K562 (cell line): ENCODE results near the gene MDC1. TPM values are rescaled to one million over a fixed set of nuclear protein-coding genes. Genes with fewer than 3 reads are reported as not detected.

Experiments
- AFF4 ChIP-seq: sonication (generic); formaldehyde crosslinking; IDR thresholded peaks from 2 replicates; pipeline ENCODE4 v1.8.0; 2023; ENCODE audit warnings: mild to moderate bottlenecking, missing genetic modification reagents
- CBX3 ChIP-seq, 2 experiments: IDR thresholded peaks; 1 replicate in 1 of 2; 2 replicates in 1 of 2; pipeline ENCODE4 v1.6.1; 2012; ENCODE audit warnings: inconsistent platforms in 2 of 2, low read length in 2 of 2, borderline replicate concordance in 1 of 2, control low read depth in 1 of 2
- CTCF ChIP-seq, 3 experiments: IDR thresholded peaks in 2 of 3; conservative IDR thresholded peaks in 1 of 3; 2 replicates each; pipeline ENCODE4 v1.5.1; 2011 to 2012; ENCODE audit warnings: low read length in 3 of 3, mild to moderate bottlenecking in 3 of 3, control low read depth in 2 of 3, improper control_type of control experiment in 1 of 3, inconsistent platforms in 1 of 3, low read depth in 1 of 3, mixed read lengths in 1 of 3, moderate library complexity in 1 of 3; ENCODE audit not compliant: insufficient read depth in 2 of 3
- FOXJ2 ChIP-seq: fragments of 200-800 bp; sonication (Bioruptor generic); IDR thresholded peaks from 2 replicates; pipeline ENCODE4 v1.6.1; 2016; ENCODE audit warnings: missing genetic modification characterization, missing compliant biosample characterization
- FUS ChIP-seq: fragments of 200-400 bp; formaldehyde crosslinking; optimal IDR thresholded peaks from 2 replicates; pipeline ENCODE3; 2017; ENCODE audit warnings: low read depth, low read length
- GABPB1 ChIP-seq: sonication (generic); formaldehyde crosslinking; IDR thresholded peaks from 2 replicates; pipeline ENCODE4 v1.8.0; 2022; ENCODE audit warnings: mild to moderate bottlenecking, missing genetic modification reagents
- HDAC3 ChIP-seq: fragments of 450-650 bp; IDR thresholded peaks from 2 replicates; pipeline ENCODE4 v1.6.1; 2018; ENCODE audit warnings: borderline replicate concordance, mild to moderate bottlenecking, moderate library complexity; ENCODE audit not compliant: partially characterized antibody
- MITF ChIP-seq: IDR thresholded peaks from 2 replicates; pipeline ENCODE4 v1.6.1; 2014; ENCODE audit warnings: antibody characterized with exemption
- NRF1 ChIP-seq, 2 experiments: fragments of 450-650 bp; IDR thresholded peaks in 1 of 2; conservative IDR thresholded peaks in 1 of 2; 2 replicates each; pipeline ENCODE4 v1.6.1; 2014; ENCODE audit warnings: mild to moderate bottlenecking in 2 of 2
- RB1 ChIP-seq: fragments of 450-650 bp; IDR thresholded peaks from 2 replicates; pipeline ENCODE4 v1.6.1; 2017; ENCODE audit warnings: low read depth, mild to moderate bottlenecking
- SAP30 ChIP-seq: fragments of 200-600 bp; sonication (generic); IDR thresholded peaks from 2 replicates; pipeline ENCODE4 v1.6.1; 2012; ENCODE audit warnings: borderline replicate concordance, low read depth, mild to moderate bottlenecking, moderate library complexity, low read length, control low read depth, inconsistent platforms; ENCODE audit not compliant: insufficient read depth, poor library complexity, severe bottlenecking
- SIN3B ChIP-seq: fragments of 450-650 bp; IDR thresholded peaks from 2 replicates; pipeline ENCODE4 v1.6.1; 2017; ENCODE audit warnings: low read depth, mild to moderate bottlenecking, moderate library complexity
- SP2 ChIP-seq: IDR thresholded peaks from 2 replicates; pipeline ENCODE4 v1.6.1; 2011; ENCODE audit warnings: mild to moderate bottlenecking, low read depth, low read length, moderate library complexity; ENCODE audit not compliant: poor library complexity, severe bottlenecking; ENCODE audit errors: extremely low read depth
- SRSF1 ChIP-seq: fragments of 200-400 bp; formaldehyde crosslinking; IDR thresholded peaks from 2 replicates; pipeline ENCODE4 v1.6.1; 2017; ENCODE audit warnings: mild to moderate bottlenecking, low read depth, low read length, moderate library complexity
- WHSC1 ChIP-seq: IDR thresholded peaks from one replicate; pipeline ENCODE4 v1.6.1; 2012; ENCODE audit warnings: low read length, control low read depth, inconsistent platforms
- ZNF639 ChIP-seq, 2 experiments: fragments of 200-800 bp in 1 of 2; sonication (Bioruptor generic) in 1 of 2; sonication (generic) in 1 of 2; formaldehyde crosslinking in 1 of 2; IDR thresholded peaks in 1 of 2; conservative IDR thresholded peaks in 1 of 2; 2 replicates each; pipeline versions ENCODE4 v1.5.0 to v1.6.1; 2016 to 2020; ENCODE audit warnings: missing compliant biosample characterization in 1 of 2, missing genetic modification characterization in 1 of 2, missing genetic modification reagents in 1 of 2
- ZSCAN29 ChIP-seq: fragments of 450-650 bp; IDR thresholded peaks from 2 replicates; pipeline ENCODE4 v1.6.1; 2017
- polyA plus RNA-seq, 8 experiments: library from polyadenylated mRNA; depleted of rRNA in 4 of 8; stranded (reverse) in 5 of 8; unstranded in 3 of 8; fragments of >200 nt; fragmentation: Nextera tagmentation in 2 of 8; fragmentation: Illumina TruSeq in 1 of 8; extraction: Ambion mirVana in 2 of 8; extraction: Trizol in 1 of 8; gene quantifications; 2 replicates each; pipeline versions ENCODE4 v1.2.1 to v1.2.3, GENCODE V29; 2011 to 2014; ENCODE audit warnings: inconsistent platforms in 1 of 8, missing spikeins in 1 of 8
- total RNA-seq, 7 experiments: library from RNA; depleted of rRNA in 6 of 7; stranded (reverse); fragments of >200 nt in 6 of 7; fragmentation: Illumina TruSeq in 2 of 7; extraction: Trizol in 2 of 7; gene quantifications; 2 replicates each; pipeline versions ENCODE4 v1.2.1 to v1.2.3, GENCODE V29; 2011 to 2021; ENCODE audit warnings: low replicate concordance in 1 of 7

The MDC1 gene
- total and polyA plus RNA-seq, 9 of the 15 experiments (the other 6 are each of a cell fraction or from before 2014, with no cell fraction given), result 8.2 to 114 (median 20.0) TPM

GRCh38 chr6:30744054-30744805 is 27.1 kb upstream of the MDC1 start, which contains the start of gene IER3 (continued):
- TF ChIP-seq CTCF (IDR thresholded peaks at IDR 0.05 in 2 of 3, conservative IDR thresholded peaks at IDR 0.05 in 1 of 3; ENCODE audit: insufficient read depth in 2 of 3, low read depth in 1 of 3, low read length in 3 of 3) (peak; percentile 71 to 86 (median 82)), RB1 (peak; percentile 69; the same call in 1 of the 2 replicates), ZNF639 (CRISPR knock-in tag; conservative IDR thresholded peaks at IDR 0.05 in 1 of 2, IDR thresholded peaks at IDR 0.05 in 1 of 2) (peak in 1 of 2 experiments; percentile 43; a peak in 1 of 4 replicates), GABPB1 (CRISPR knock-in tag) (peak; percentile 73), AFF4 (peak; percentile 84; the same call in 1 of the 2 replicates), MITF (no peak), SIN3B (no peak), WHSC1 (no peak), ZSCAN29 (no peak), FOXJ2 (tag) (no peak), FUS (no peak), SRSF1 (no peak), NRF1 (conservative IDR thresholded peaks at IDR 0.05 in 1 of 2, IDR thresholded peaks at IDR 0.05 in 1 of 2) (peak; percentile 84 to 86), HDAC3 (peak; percentile 29), SP2 (no peak), SAP30 (peak; percentile 46), CBX3 (IDR thresholded peaks at IDR 0.05; ENCODE audit: borderline replicate concordance in 1 of 2, low read length in 2 of 2) (no peak)
